Ishikawa (cell line): ENCODE data around the gene GRIA4.

Experiments
- CREB1 ChIP-seq: IDR thresholded peaks from 2 replicates; pipeline ENCODE4 v1.6.1; 2012; ENCODE audit warnings: low read depth
- EP300 ChIP-seq: IDR thresholded peaks from 2 replicates; pipeline ENCODE4 v1.6.1; 2012; ENCODE audit warnings: borderline replicate concordance
- RAD21 ChIP-seq: IDR thresholded peaks from 2 replicates; pipeline ENCODE4 v1.6.1; 2012; ENCODE audit warnings: low read depth
- YY1 ChIP-seq: IDR thresholded peaks from 2 replicates; pipeline ENCODE4 v1.6.1; 2012; ENCODE audit warnings: low read depth

- TF ChIP-seq CREB1, result no peak
- no peak for TF ChIP-seq RAD21
- TF ChIP-seq EP300, result no peak
- TF ChIP-seq YY1, result no peak
Measured at GRCh38 chr11:105824457-105825013, 214.7 kb downstream of the GRIA4 start.
